Lower leg skin (tissue), 4 donors: ENCODE data around the gene SHISAL1. TPM values are rescaled to one million over a fixed set of nuclear protein-coding genes. Genes with fewer than 3 reads are reported as not detected.

ENCODE experiments used
- DNase-seq, 2 donors: peaks; one replicate each; pipeline ENCODE4 v3.0.0-alpha.2; 2019; ENCODE audit warnings: low spot score in 2 of 2
- H3K4me3 ChIP-seq: fragments of 200-600 bp; sonication (generic); 2 replicates; pipeline ENCODE4 v1.5.1; 2017; ENCODE audit warnings: mild to moderate bottlenecking, low read depth; ENCODE audit not compliant: poor library complexity, severe bottlenecking
- CTCF ChIP-seq, 3 donors: fragments of 450-650 bp; IDR thresholded peaks; one replicate each; pipeline ENCODE4 v1.5.1; 2016; ENCODE audit warnings: antibody characterized with exemption in 3 of 3, mild to moderate bottlenecking in 3 of 3, moderate library complexity in 2 of 3
- POLR2A ChIP-seq, 2 donors: fragments of 450-650 bp; IDR thresholded peaks; one replicate each; pipeline ENCODE4 v1.6.1; 2016 to 2017; ENCODE audit warnings: antibody characterized with exemption in 2 of 2, mild to moderate bottlenecking in 1 of 2, moderate library complexity in 1 of 2
- WGBS, 2 donors: methylation state at CpG; one replicate each; pipeline ENCODE4 v1.1.5; 2018; 5-methylcytosine and 5-hydroxymethylcytosine counted together
- intact Hi-C: fragments of 100-400 bp; cut with DNase I; formaldehyde crosslinking; loops from one replicate; pipeline ENCODE4 v1.15.0; 2023; ENCODE audit warnings: low total_unique reads
- total RNA-seq, 4 donors: library from RNA; depleted of rRNA; stranded (reverse); fragments of >200 nt; gene quantifications; one replicate each; pipeline ENCODE4 v1.1.0, GENCODE V29; 2016

The SHISAL1 gene
- total RNA-seq, 4 donors from 2014 or later, result 0.08 to 0.42 (median 0.28) TPM

- TF ChIP-seq CTCF (IDR thresholded peaks at IDR 0.05) (no peak), POLR2A (IDR thresholded peaks at IDR 0.05) (no peak)
- intact Hi-C loops, result no loop called here
- DNase-seq, result no peak
- no peak overlapping the region for H3K4me3 ChIP-seq
- WGBS, 2 donors, result 100% methylated on average over 1 of the region's 1 CpG
Observed at GRCh38 chr22:44212936-44213335, 99.8 kb downstream of the SHISAL1 start.

GRCh38 chr22:44211946-44212930 is 100.5 kb downstream of the SHISAL1 start:
- WGBS, 2 donors, result 24% methylated on average over 12 of the region's 12 CpGs
- DNase-seq, result peak in 1 of 2 donors; percentile 85
- intact Hi-C loops, result no loop called here
- H3K4me3 ChIP-seq, result no peak overlapping the region
- TF ChIP-seq POLR2A (IDR thresholded peaks at IDR 0.05) (no peak), CTCF (IDR thresholded peaks at IDR 0.05) (no peak)

GRCh38 chr22:44211256-44211945 is 101.3 kb downstream of the SHISAL1 start:
- H3K4me3 ChIP-seq, result no peak overlapping the region
- WGBS, 2 donors, result 56 to 60% methylated on average over 6 of the region's 6 CpGs
- intact Hi-C loops, result no loop called here
- TF ChIP-seq POLR2A (IDR thresholded peaks at IDR 0.05) (no peak), CTCF (IDR thresholded peaks at IDR 0.05) (no peak)
- DNase-seq, result peak in 1 of 2 donors; percentile 88

GRCh38 chr22:44210722-44211121 is 102.0 kb downstream of the SHISAL1 start:
- TF ChIP-seq CTCF (IDR thresholded peaks at IDR 0.05), result no peak
- intact Hi-C loops, result no loop called here
- 77 to 78% methylated on average over 4 of the region's 4 CpGs for WGBS, 2 donors
- H3K4me3 ChIP-seq, result no peak overlapping the region
- peak in 1 of 2 donors; percentile 52 for DNase-seq

GRCh38 chr22:44209343-44209742 is 103.4 kb downstream of the SHISAL1 start:
- DNase-seq, result no peak
- H3K4me3 ChIP-seq, result no peak overlapping the region
- intact Hi-C loops, result no loop called here
- TF ChIP-seq CTCF (IDR thresholded peaks at IDR 0.05), result no peak
- TF ChIP-seq POLR2A (IDR thresholded peaks at IDR 0.05), result no peak
- WGBS, 2 donors, result 91% methylated on average over 3 of the region's 3 CpGs
